ENCODE results near the gene EDA.

The EDA gene

GRCh38 chrX:70084592-70085240 lies 468.8 kb downstream of the EDA start:
- DNase-seq, result no peak

- DNase-seq, result no peak
Measured at GRCh38 chrX:70087857-70088630, 472.1 kb downstream of the EDA start.

GRCh38 chrX:70088751-70089150 lies 472.8 kb downstream of the EDA start:
- DNase-seq, result no peak

Measured in SHP77 treated with DMSO at 0.1 percent for 48 hours (cell line).